Suprapubic skin (tissue), 4 donors: ENCODE results near the gene RMND5B. TPM values are rescaled to one million over a fixed set of nuclear protein-coding genes. Genes with fewer than 3 reads are reported as not detected.
"Not testable (repeated sequence)": the region's sequence is repeated elsewhere in the genome, so short reads cannot be mapped to it uniquely, and the experiment has no call there.

ENCODE experiments used
- DNase-seq, 2 donors: peaks; one replicate each; pipeline ENCODE4 v3.0.0-alpha.2; 2019; ENCODE audit warnings: low spot score in 2 of 2
- H3K27ac ChIP-seq: fragments of 200-600 bp; sonication (generic); one replicate; pipeline ENCODE4 v1.5.1; 2019
- H3K27me3 ChIP-seq: fragments of 200-600 bp; sonication (generic); one replicate; pipeline ENCODE4 v1.5.1; 2019
- H3K36me3 ChIP-seq: fragments of 200-600 bp; sonication (generic); one replicate; pipeline ENCODE4 v1.5.1; 2019
- H3K4me1 ChIP-seq: fragments of 200-600 bp; sonication (generic); one replicate; pipeline ENCODE4 v1.5.1; 2019
- H3K4me3 ChIP-seq: fragments of 200-600 bp; sonication (generic); one replicate; pipeline ENCODE4 v1.5.1; 2019; ENCODE audit warnings: mild to moderate bottlenecking
- H3K9me3 ChIP-seq: fragments of 200-600 bp; sonication (generic); one replicate; pipeline ENCODE4 v1.5.1; 2019
- EP300 ChIP-seq: sonication (generic); formaldehyde crosslinking; IDR thresholded peaks from one replicate; pipeline ENCODE4 v1.6.1; 2017; ENCODE audit warnings: antibody characterized with exemption
- POLR2A ChIP-seq, 2 donors: fragments of 450-650 bp; IDR thresholded peaks; one replicate each; pipeline ENCODE4 v1.6.1; 2017; ENCODE audit warnings: antibody characterized with exemption in 2 of 2, mild to moderate bottlenecking in 2 of 2, moderate library complexity in 2 of 2
- POLR2AphosphoS5 ChIP-seq, 3 donors: sonication (generic); formaldehyde crosslinking; IDR thresholded peaks; one replicate each; pipeline ENCODE4 v1.6.1; 2017; ENCODE audit warnings: antibody characterized with exemption in 3 of 3
- WGBS: methylation state at CpG from one replicate; pipeline ENCODE4 v1.1.5; 2018; 5-methylcytosine and 5-hydroxymethylcytosine counted together
- total RNA-seq, 4 donors: library from RNA; depleted of rRNA; stranded (reverse); fragments of >200 nt; gene quantifications; one replicate each; pipeline ENCODE4 v1.1.0, GENCODE V29; 2016
- TF ChIP-seq, protein P1 (sequence below), 2 donors: fragments of 200-600 bp in 1 of 2; fragments of 450-650 bp in 1 of 2; sonication (generic) in 1 of 2; IDR thresholded peaks; one replicate each; pipeline ENCODE4 v1.5.1; 2016 to 2019; ENCODE audit warnings: antibody characterized with exemption in 2 of 2, mild to moderate bottlenecking in 1 of 2, moderate library complexity in 1 of 2

Gene RMND5B
- total RNA-seq, 4 donors from 2014 or later, result 38.6 to 60.6 (median 42.9) TPM

DNA sequence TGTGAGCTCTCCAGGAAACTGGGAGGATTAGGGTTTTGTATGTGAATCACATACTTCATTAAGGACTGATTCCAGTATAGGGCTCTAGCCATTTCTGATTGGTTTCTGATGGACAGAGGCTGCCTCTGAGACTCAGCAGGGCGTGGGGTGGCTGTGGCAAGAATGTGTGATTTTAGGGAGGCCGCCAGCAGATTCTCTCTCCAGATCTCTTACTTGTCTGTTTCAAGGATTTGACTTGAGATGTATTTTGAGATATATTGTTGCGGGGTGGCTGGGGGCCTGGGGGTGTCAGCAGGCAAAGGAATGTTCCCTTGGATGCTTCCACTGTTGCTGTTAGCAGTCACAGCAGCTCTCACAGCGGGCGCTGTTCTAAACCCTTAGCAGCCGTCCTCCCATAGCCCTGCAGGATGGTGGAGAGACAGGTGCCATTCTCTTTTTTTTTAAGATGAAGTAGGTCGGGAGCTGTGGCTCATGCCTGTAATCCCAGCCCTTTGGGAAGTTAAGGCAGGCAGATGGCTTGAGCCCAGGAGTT, 65.5 kb downstream of the RMND5B start:
- peak; percentile 40 for DNase-seq
- no peak overlapping the region for H3K27ac ChIP-seq
- WGBS, result 63% methylated on average over 7 of the region's 7 CpGs
- H3K27me3 ChIP-seq, result no peaks in the 10 kb centered on the region
- H3K4me1 ChIP-seq, result peaks cover 22% of the 10 kb centered on the region
- TF ChIP-seq EP300 (no peak), POLR2AphosphoS5 (IDR thresholded peaks at IDR 0.05) (no peak), POLR2A (IDR thresholded peaks at IDR 0.05) (no peak)
- TF ChIP-seq, protein P1, sequence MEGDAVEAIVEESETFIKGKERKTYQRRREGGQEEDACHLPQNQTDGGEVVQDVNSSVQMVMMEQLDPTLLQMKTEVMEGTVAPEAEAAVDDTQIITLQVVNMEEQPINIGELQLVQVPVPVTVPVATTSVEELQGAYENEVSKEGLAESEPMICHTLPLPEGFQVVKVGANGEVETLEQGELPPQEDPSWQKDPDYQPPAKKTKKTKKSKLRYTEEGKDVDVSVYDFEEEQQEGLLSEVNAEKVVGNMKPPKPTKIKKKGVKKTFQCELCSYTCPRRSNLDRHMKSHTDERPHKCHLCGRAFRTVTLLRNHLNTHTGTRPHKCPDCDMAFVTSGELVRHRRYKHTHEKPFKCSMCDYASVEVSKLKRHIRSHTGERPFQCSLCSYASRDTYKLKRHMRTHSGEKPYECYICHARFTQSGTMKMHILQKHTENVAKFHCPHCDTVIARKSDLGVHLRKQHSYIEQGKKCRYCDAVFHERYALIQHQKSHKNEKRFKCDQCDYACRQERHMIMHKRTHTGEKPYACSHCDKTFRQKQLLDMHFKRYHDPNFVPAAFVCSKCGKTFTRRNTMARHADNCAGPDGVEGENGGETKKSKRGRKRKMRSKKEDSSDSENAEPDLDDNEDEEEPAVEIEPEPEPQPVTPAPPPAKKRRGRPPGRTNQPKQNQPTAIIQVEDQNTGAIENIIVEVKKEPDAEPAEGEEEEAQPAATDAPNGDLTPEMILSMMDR (IDR thresholded peaks at IDR 0.05), result no peak
- H3K9me3 ChIP-seq, result no peaks in the 10 kb centered on the region
- H3K4me3 ChIP-seq, result no peak overlapping the region
- H3K36me3 ChIP-seq, result no peaks in the 10 kb centered on the region

DNA sequence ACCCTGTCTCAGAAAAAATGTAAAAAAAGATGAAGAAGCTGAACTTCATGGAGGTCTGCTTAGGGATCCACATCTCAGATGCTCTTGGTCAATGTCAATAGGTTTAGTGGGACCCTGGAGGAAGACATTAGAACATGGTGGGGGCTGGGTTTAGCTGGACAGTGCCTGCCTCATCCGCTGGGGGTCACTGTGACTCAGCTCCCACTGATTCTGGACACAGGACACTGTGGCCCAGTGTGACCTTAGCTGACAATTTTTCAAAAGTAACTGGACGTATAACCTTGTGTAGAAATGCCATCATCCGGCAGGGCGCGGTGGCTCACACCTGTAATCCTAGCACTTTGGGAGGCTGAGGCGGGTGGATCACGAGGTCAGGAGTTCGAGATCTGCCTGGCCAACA, 66.2 kb downstream of the RMND5B start:
- no peak overlapping the region for H3K4me3 ChIP-seq
- no peak overlapping the region for H3K27ac ChIP-seq
- H3K36me3 ChIP-seq, result no peaks in the 10 kb centered on the region
- no peaks in the 10 kb centered on the region for H3K27me3 ChIP-seq
- 88% methylated on average over 8 of the region's 8 CpGs for WGBS
- TF ChIP-seq POLR2A (IDR thresholded peaks at IDR 0.05) (no peak), POLR2AphosphoS5 (IDR thresholded peaks at IDR 0.05) (no peak), EP300 (no peak)
- TF ChIP-seq, protein P1 (IDR thresholded peaks at IDR 0.05), result no peak
- H3K4me1 ChIP-seq, result peaks cover 27% of the 10 kb centered on the region
- H3K9me3 ChIP-seq, result no peaks in the 10 kb centered on the region
- peak; percentile 23 to 40 for DNase-seq

DNA sequence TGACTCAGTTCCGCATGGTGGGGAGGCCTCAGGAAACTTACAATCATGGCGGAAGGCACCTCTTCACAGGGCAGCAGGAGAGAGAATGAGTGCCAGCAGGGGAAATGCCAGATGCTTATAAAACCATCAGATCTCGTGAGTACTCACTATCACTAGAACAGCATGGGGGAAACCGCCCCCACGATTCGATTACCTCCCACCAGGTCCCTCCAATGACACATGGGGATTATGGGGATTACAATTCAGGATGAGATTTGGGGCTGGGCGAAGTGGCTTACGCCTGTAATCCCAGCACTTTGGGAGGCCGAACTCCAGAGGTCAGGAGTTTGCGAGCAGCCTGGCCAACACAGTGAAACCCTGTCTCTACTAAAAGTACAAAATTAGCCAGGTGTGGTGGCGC, 67.3 kb downstream of the RMND5B start:
- not testable (repeated sequence) for H3K27ac ChIP-seq, H3K9me3 ChIP-seq, H3K27me3 ChIP-seq, H3K4me3 ChIP-seq, H3K36me3 ChIP-seq
- peak; percentile 38 to 44 for DNase-seq
- 89% methylated on average over 10 of the region's 11 CpGs for whole genome bisulfite sequencing
- H3K4me1 ChIP-seq, result peaks cover 28% of the 10 kb centered on the region

DNA sequence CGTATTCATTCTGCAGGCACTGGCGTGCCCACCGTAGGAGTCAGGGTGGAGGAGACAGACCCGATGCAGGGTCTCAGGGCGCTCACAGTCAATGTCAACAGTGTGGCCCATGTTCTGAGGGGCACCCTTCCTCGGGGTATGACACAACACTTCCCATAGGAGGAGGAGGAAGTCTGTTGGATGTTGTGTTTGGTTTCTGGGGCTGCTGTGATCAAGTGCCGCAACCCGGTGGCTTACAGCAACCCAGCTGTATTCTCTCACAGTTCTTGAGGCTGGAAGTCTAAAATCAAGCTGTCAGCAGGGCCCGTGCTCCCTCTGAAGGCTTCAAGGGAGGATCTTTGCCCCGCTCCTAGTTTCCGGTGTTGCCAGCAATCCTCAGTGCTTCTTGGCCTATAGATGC, 67.9 kb downstream of the RMND5B start:
- H3K27me3 ChIP-seq, result no peaks in the 10 kb centered on the region
- WGBS, result 81% methylated on average over 11 of the region's 11 CpGs
- no peaks in the 10 kb centered on the region for H3K36me3 ChIP-seq
- no peak overlapping the region for H3K27ac ChIP-seq
- peak; percentile 47 to 74 for DNase-seq
- no peaks in the 10 kb centered on the region for H3K9me3 ChIP-seq
- peaks cover 30% of the 10 kb centered on the region for H3K4me1 ChIP-seq
- TF ChIP-seq, protein P1 (IDR thresholded peaks at IDR 0.05), result no peak
- TF ChIP-seq POLR2A (IDR thresholded peaks at IDR 0.05) (no peak), EP300 (no peak), POLR2AphosphoS5 (IDR thresholded peaks at IDR 0.05) (no peak)
- H3K4me3 ChIP-seq, result no peak overlapping the region

DNA sequence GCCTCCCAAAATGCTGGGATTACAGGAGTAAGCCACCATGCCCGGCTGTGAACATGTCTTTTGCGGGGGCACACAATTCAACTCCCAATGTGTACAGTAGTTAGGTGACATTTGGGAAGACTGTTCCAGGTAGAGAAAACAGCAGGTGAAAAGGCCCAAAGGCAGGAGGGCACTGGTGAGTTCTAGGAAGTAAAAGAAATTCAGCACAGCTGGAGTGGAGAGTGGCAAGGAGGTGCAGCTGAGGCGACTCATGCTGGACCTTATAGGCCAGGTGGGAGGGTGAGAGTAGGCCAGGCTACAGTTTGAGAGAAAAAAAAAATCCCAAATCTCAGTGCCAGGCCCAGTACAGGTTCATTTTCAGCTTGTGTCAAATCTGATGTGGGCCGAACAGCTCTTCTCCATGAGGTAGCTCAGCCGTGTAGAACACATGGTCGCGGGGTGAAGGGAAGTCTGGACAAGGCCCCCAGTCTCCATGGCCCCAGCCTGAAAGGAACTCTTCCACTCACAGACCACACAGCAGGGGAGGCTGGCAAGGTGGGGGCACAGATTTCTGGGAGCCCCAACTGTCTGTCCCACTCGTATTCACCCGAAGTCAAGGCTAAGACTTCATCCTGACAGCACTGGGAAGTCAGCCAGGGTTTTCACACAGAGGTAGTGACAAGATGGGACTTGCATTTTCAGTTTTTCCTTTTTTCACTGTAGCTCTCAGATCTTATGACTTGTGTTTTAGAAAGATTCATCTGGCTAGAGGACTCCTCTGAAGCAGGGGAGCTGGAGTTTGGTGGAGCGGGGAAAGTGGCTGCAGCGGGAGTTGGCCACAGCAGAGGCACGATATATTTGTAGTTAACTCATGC, 69.0 kb downstream of the RMND5B start:
- DNase-seq, result peak; percentile 36 to 49
- Histone ChIP-seq H3K9me3 (no peaks in the 10 kb centered on the region), H3K4me3 (no peak overlapping the region), H3K27ac (no peak overlapping the region), H3K4me1 (peaks cover 27% of the 10 kb centered on the region), H3K36me3 (no peaks in the 10 kb centered on the region), H3K27me3 (no peaks in the 10 kb centered on the region)
- no peak for TF ChIP-seq POLR2A (IDR thresholded peaks at IDR 0.05)
- TF ChIP-seq, protein P1 (IDR thresholded peaks at IDR 0.05), result no peak
- 54% methylated on average over 12 of the region's 12 CpGs for WGBS

Other genes starting within 250 kb of the RMND5B start
- not detected for gene PROP1, start 134.8 kb upstream of the RMND5B start, total RNA-seq
- gene N4BP3, start 17.5 kb upstream of the RMND5B start, total RNA-seq, result 10 to 100 TPM in 3 of 4 donors, 1 to 10 TPM in 1; 7.6 to 14.0 (median 11.7) TPM
- gene NHP2, start 22.9 kb downstream of the RMND5B start, total RNA-seq, result 100 to 1,000 TPM in 3 of 4 donors, 10 to 100 TPM in 1; 75.8 to 278 (median 210) TPM
- under 1 TPM in 1 of 4 donors, not detected in 3; 0.49 TPM for gene GMCL2, start 56.4 kb downstream of the RMND5B start, total RNA-seq
- 100 to 1,000 TPM in 1 of 4 donors, 10 to 100 TPM in 3; 57.0 to 113 (median 83.1) TPM for gene HNRNPAB, start 73.5 kb downstream of the RMND5B start, total RNA-seq
- gene PHYKPL, start 101.8 kb downstream of the RMND5B start, total RNA-seq, result 10 to 100 TPM; 27.1 to 50.5 (median 35.7) TPM